H9 (cell line): Measurements from ENCODE around the gene FAXC. TPM values are rescaled to one million over a fixed set of nuclear protein-coding genes. Genes with fewer than 3 reads are reported as not detected.

Experiments used
- DNase-seq: peaks from one replicate; pipeline ENCODE4 v3.0.0-alpha.2; 2017
- H2AFZ ChIP-seq: one replicate; pipeline ENCODE4 v1.6.1; 2013; ENCODE audit warnings: mild to moderate bottlenecking, low read length, control low read depth, moderate library complexity
- H2AK5ac ChIP-seq: 2 replicates; pipeline ENCODE4 v1.6.1; 2013; ENCODE audit warnings: low read length, control low read depth, mixed read lengths; ENCODE audit not compliant: insufficient read length
- H2BK120ac ChIP-seq: one replicate; pipeline ENCODE4 v1.6.1; 2013; ENCODE audit warnings: low read depth, mild to moderate bottlenecking, low read length, control low read depth, inconsistent platforms; ENCODE audit not compliant: poor library complexity, severe bottlenecking
- H2BK12ac ChIP-seq: 2 replicates; pipeline ENCODE4 v1.6.1; 2013; ENCODE audit warnings: low read length, control low read depth, mixed read lengths, low read depth; ENCODE audit not compliant: insufficient read length
- H2BK15ac ChIP-seq: 2 replicates; pipeline ENCODE4 v1.6.1; 2013; ENCODE audit warnings: low read depth, low read length, control low read depth
- H2BK20ac ChIP-seq: one replicate; pipeline ENCODE4 v1.6.1; 2013; ENCODE audit warnings: low read depth, mild to moderate bottlenecking, low read length, control low read depth, inconsistent platforms; ENCODE audit not compliant: poor library complexity, severe bottlenecking
- H2BK5ac ChIP-seq: 2 replicates; pipeline ENCODE4 v1.6.1; 2013; ENCODE audit warnings: low read length, control low read depth, mixed read lengths; ENCODE audit not compliant: insufficient read length
- H3K14ac ChIP-seq: 2 replicates; pipeline ENCODE4 v1.6.1; 2013; ENCODE audit warnings: low read length, control low read depth; ENCODE audit not compliant: insufficient read depth
- H3K18ac ChIP-seq: 2 replicates; pipeline ENCODE4 v1.6.1; 2013; ENCODE audit warnings: low read depth, mild to moderate bottlenecking, mixed read lengths, low read length, control low read depth; ENCODE audit not compliant: insufficient read length
- H3K23ac ChIP-seq: 2 replicates; pipeline ENCODE4 v1.6.1; 2013; ENCODE audit warnings: low read length, control low read depth, mixed read lengths, low read depth; ENCODE audit not compliant: insufficient read length
- H3K23me2 ChIP-seq: 2 replicates; pipeline ENCODE4 v1.6.1; 2013; ENCODE audit warnings: low read depth, mild to moderate bottlenecking, mixed read lengths, low read length, control low read depth; ENCODE audit not compliant: insufficient read length, poor library complexity, severe bottlenecking
- H3K27ac ChIP-seq: 2 replicates; pipeline ENCODE4 v1.5.1; 2013; ENCODE audit warnings: low read length, control low read depth, mixed read lengths, low read depth; ENCODE audit not compliant: insufficient read length
- H3K27me3 ChIP-seq: 2 replicates; pipeline ENCODE4 v1.6.1; 2013; ENCODE audit warnings: low read length, control low read depth, inconsistent platforms; ENCODE audit not compliant: insufficient read depth
- H3K4ac ChIP-seq: 2 replicates; pipeline ENCODE4 v1.6.1; 2013; ENCODE audit warnings: low read depth, mild to moderate bottlenecking, control low read depth, inconsistent platforms, low read length, moderate library complexity
- H3K4me1 ChIP-seq: 2 replicates; pipeline ENCODE4 v1.6.1; 2013; ENCODE audit warnings: low read length, control low read depth, inconsistent platforms; ENCODE audit not compliant: insufficient read depth
- H3K4me2 ChIP-seq: 2 replicates; pipeline ENCODE4 v1.6.1; 2013; ENCODE audit warnings: low read length, control low read depth, mixed read lengths; ENCODE audit not compliant: insufficient read length, insufficient read depth
- H3K56ac ChIP-seq: 2 replicates; pipeline ENCODE4 v1.6.1; 2013; ENCODE audit warnings: low read depth, mild to moderate bottlenecking, mixed read lengths, low read length, control low read depth; ENCODE audit not compliant: insufficient read length
- H3K79me1 ChIP-seq: 2 replicates; pipeline ENCODE4 v1.6.1; 2013; ENCODE audit warnings: low read depth, mild to moderate bottlenecking, moderate library complexity, low read length, control low read depth, inconsistent platforms; ENCODE audit not compliant: insufficient read depth, poor library complexity, severe bottlenecking
- H3K79me2 ChIP-seq: 2 replicates; pipeline ENCODE4 v1.6.1; 2013; ENCODE audit warnings: low read length, control low read depth, inconsistent platforms; ENCODE audit not compliant: insufficient read depth
- H3K9ac ChIP-seq: 2 replicates; pipeline ENCODE4 v1.6.1; 2013; ENCODE audit warnings: low read length, control low read depth, mixed read lengths; ENCODE audit not compliant: insufficient read length; ENCODE audit errors: extremely low read depth
- H3K9me3 ChIP-seq: one replicate; pipeline ENCODE4 v1.6.1; 2013; ENCODE audit warnings: low read depth, low read length, inconsistent platforms; ENCODE audit not compliant: control insufficient read depth
- H3T11ph ChIP-seq: one replicate; pipeline ENCODE4 v1.6.1; 2013; ENCODE audit warnings: mild to moderate bottlenecking, low read length, control low read depth, inconsistent platforms
- H4K20me1 ChIP-seq: one replicate; pipeline ENCODE4 v1.6.1; 2013; ENCODE audit not compliant: control insufficient read depth, insufficient read length, insufficient read depth
- H4K5ac ChIP-seq: 2 replicates; pipeline ENCODE4 v1.6.1; 2013; ENCODE audit warnings: low read depth, mild to moderate bottlenecking, mixed read lengths, low read length, control low read depth; ENCODE audit not compliant: insufficient read length
- H4K8ac ChIP-seq: replicated peaks from 2 replicates; pipeline ENCODE4 v1.6.1; 2013; ENCODE audit warnings: low read length, control low read depth, mixed read lengths, low read depth; ENCODE audit not compliant: insufficient read length
- H4K91ac ChIP-seq: 2 replicates; pipeline ENCODE4 v1.6.1; 2013; ENCODE audit warnings: low read depth, mild to moderate bottlenecking, moderate library complexity, mixed read lengths, low read length, control low read depth; ENCODE audit not compliant: insufficient read length
- H3K27ac Mint-ChIP-seq, 3 experiments: 2 replicates in 2 of 3; 3 replicates in 1 of 3; pipeline ENCODE4 v1.8.0; 2020 to 2021; ENCODE audit warnings: mixed read lengths in 3 of 3, mild to moderate bottlenecking in 1 of 3, moderate library complexity in 1 of 3
- H3K27me3 Mint-ChIP-seq: 2 replicates; pipeline ENCODE4 v1.8.0; 2021; ENCODE audit warnings: low read depth, mild to moderate bottlenecking, moderate library complexity, mixed read lengths
- H3K36me3 Mint-ChIP-seq, 3 experiments: 2 replicates in 2 of 3; 3 replicates in 1 of 3; pipeline ENCODE4 v1.8.0; 2020 to 2021; ENCODE audit warnings: low read depth in 3 of 3, mixed read lengths in 3 of 3; ENCODE audit not compliant: insufficient read depth in 1 of 3
- H3K4me1 Mint-ChIP-seq, 2 experiments: 2 replicates each; pipeline ENCODE4 v1.8.0; 2020; ENCODE audit warnings: mixed read lengths in 2 of 2
- H3K4me3 Mint-ChIP-seq, 2 experiments: 2 replicates in 1 of 2; 3 replicates in 1 of 2; pipeline ENCODE4 v1.8.0; 2020 to 2021; ENCODE audit warnings: mild to moderate bottlenecking in 2 of 2, mixed read lengths in 2 of 2, moderate library complexity in 1 of 2
- H3K9me3 Mint-ChIP-seq, 2 experiments: 2 replicates in 1 of 2; 3 replicates in 1 of 2; pipeline ENCODE4 v1.8.0; 2020; ENCODE audit warnings: mild to moderate bottlenecking in 2 of 2, mixed read lengths in 2 of 2, moderate library complexity in 1 of 2
- WGBS: extraction: QIAGEN DNeasy Blood & Tissue Kit; methylation state at CpG from one replicate; pipeline ENCODE4 v1.1.7; 2013; ENCODE audit warnings: missing lambda C conversion rate, low lambda C conversion rate, mixed read lengths; ENCODE audit not compliant: insufficient read length; ENCODE audit errors: extremely low coverage; 5-methylcytosine and 5-hydroxymethylcytosine counted together
- total RNA-seq: library from RNA; stranded (reverse); gene quantifications from 2 replicates; pipeline ENCODE4 v1.2.1, GENCODE V29; 2021
- TF ChIP-seq, protein P1 (sequence below): fragments of 200-600 bp; sonication (generic); conservative IDR thresholded peaks from 3 replicates; pipeline ENCODE4 v1.8.0; 2021; ENCODE audit warnings: antibody characterized with exemption, mild to moderate bottlenecking

FAXC gene
- total RNA-seq, 1 experiment from 2014 or later, result 17.2 TPM

- no peaks in the 10 kb centered on the region for H3K79me2 ChIP-seq
- Mint-ChIP-seq H3K4me1 (peaks cover 0 to 5% of the 10 kb centered on the region in 2 experiments), H3K27ac (no peak overlapping the region), H3K36me3 (peaks cover 12 to 40% (median 27%) of the 10 kb centered on the region in 3 experiments; a peak in 6 of 7 replicates), H3K9me3 (no peaks in the 10 kb centered on the region), H3K4me3 (no peak overlapping the region), H3K27me3 (peaks cover 2% of the 10 kb centered on the region)
- no peak overlapping the region for H2AK5ac ChIP-seq
- no peak overlapping the region for H2BK12ac ChIP-seq
- no peak for DNase-seq
- H4K20me1 ChIP-seq, result no peaks in the 10 kb centered on the region
- no peak overlapping the region for H3K9ac ChIP-seq
- H3K23me2 ChIP-seq, result no peaks in the 10 kb centered on the region
- no peak overlapping the region for H3K56ac ChIP-seq
- no peak overlapping the region for H3K23ac ChIP-seq
- no peak overlapping the region for H4K91ac ChIP-seq
- H3K79me1 ChIP-seq, result no peaks in the 10 kb centered on the region
- H3K14ac ChIP-seq, result no peak overlapping the region
- no peak overlapping the region for H4K8ac ChIP-seq
- H2BK20ac ChIP-seq, result no peak overlapping the region
- no peak overlapping the region for H3K4me2 ChIP-seq
- no peak overlapping the region for H3K27ac ChIP-seq
- H3T11ph ChIP-seq, result no peak overlapping the region
- TF ChIP-seq, protein P1, sequence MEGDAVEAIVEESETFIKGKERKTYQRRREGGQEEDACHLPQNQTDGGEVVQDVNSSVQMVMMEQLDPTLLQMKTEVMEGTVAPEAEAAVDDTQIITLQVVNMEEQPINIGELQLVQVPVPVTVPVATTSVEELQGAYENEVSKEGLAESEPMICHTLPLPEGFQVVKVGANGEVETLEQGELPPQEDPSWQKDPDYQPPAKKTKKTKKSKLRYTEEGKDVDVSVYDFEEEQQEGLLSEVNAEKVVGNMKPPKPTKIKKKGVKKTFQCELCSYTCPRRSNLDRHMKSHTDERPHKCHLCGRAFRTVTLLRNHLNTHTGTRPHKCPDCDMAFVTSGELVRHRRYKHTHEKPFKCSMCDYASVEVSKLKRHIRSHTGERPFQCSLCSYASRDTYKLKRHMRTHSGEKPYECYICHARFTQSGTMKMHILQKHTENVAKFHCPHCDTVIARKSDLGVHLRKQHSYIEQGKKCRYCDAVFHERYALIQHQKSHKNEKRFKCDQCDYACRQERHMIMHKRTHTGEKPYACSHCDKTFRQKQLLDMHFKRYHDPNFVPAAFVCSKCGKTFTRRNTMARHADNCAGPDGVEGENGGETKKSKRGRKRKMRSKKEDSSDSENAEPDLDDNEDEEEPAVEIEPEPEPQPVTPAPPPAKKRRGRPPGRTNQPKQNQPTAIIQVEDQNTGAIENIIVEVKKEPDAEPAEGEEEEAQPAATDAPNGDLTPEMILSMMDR, result no peak
- no peak overlapping the region for H2BK120ac ChIP-seq
- H2AFZ ChIP-seq, result no peak overlapping the region
- WGBS, result no CpG with 5 or more reads among the region's 1 CpG
- H3K9me3 ChIP-seq, result no peaks in the 10 kb centered on the region
- no peaks in the 10 kb centered on the region for H3K4me1 ChIP-seq
- no peak overlapping the region for H4K5ac ChIP-seq
- no peak overlapping the region for H2BK15ac ChIP-seq
- H3K18ac ChIP-seq, result no peak overlapping the region
- H3K27me3 ChIP-seq, result no peaks in the 10 kb centered on the region
- H2BK5ac ChIP-seq, result no peak overlapping the region
- H3K4ac ChIP-seq, result no peak overlapping the region
These were observed 47.8 kb upstream of the FAXC start for GRCh38 chr6:99397287-99397686.
